ENCODE measurements around the gene FARSB. TPM values are rescaled to one million over a fixed set of nuclear protein-coding genes. Genes with fewer than 3 reads are reported as not detected.

Gene FARSB
- total RNA-seq, 1 donor from 2014 or later, result 13.6 TPM

DNA sequence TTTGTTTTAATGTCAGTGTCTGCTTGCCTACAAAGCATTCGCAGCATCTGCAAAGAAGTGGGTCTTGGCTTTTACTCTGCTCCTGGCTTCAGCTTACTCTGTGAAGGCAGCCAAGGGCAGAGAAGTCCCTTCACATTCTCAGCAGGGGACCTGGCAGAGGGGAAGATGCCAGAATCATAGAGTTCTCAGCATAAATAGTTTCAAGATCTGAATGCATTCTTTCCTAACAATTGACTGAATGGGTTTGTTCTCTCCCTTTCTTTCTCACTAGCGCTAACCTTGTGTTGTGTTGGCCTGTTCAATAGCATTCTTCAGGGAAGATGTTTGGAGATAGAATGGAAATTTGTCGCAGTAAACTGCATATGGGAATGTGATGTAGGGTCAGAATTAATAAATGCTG is 106.9 kb downstream of the FARSB start:
- peak; percentile 57 for DNase-seq

- peak; percentile 18 for DNase-seq
These were observed 108.8 kb downstream of the FARSB start for GRCh38 chr2:222547083-222547482.

- peak; percentile 79 for DNase-seq
These were observed 109.8 kb downstream of the FARSB start for GRCh38 chr2:222545823-222546795.

GRCh38 chr2:222544661-222545060 is 111.2 kb downstream of the FARSB start:
- no peak for DNase-seq

DNA sequence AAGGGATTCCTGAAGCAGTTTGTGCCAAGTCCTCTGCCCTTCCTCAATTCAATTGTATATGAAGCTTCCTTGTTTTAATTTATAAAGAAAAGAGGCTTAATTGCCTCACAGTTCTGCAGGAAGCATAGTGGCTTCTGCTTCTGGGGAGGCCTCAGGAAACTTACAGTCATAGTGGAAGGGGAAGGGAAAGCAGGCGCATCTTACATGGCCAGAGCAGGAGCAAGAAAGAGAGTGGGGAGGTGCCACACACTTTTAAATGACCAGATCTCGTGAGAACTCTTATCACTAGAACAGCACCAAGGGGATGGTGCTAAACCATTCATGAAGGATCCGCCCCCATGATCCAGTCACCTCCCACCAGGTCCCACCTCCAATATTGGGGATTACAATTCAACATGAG is 117.4 kb downstream of the FARSB start:
- DNase-seq, result no peak

GRCh38 chr2:222535477-222535876 is 120.4 kb downstream of the FARSB start:
- DNase-seq, result no peak

GRCh38 chr2:222532315-222532714 is 123.6 kb downstream of the FARSB start:
- DNase-seq, result no peak

DNA sequence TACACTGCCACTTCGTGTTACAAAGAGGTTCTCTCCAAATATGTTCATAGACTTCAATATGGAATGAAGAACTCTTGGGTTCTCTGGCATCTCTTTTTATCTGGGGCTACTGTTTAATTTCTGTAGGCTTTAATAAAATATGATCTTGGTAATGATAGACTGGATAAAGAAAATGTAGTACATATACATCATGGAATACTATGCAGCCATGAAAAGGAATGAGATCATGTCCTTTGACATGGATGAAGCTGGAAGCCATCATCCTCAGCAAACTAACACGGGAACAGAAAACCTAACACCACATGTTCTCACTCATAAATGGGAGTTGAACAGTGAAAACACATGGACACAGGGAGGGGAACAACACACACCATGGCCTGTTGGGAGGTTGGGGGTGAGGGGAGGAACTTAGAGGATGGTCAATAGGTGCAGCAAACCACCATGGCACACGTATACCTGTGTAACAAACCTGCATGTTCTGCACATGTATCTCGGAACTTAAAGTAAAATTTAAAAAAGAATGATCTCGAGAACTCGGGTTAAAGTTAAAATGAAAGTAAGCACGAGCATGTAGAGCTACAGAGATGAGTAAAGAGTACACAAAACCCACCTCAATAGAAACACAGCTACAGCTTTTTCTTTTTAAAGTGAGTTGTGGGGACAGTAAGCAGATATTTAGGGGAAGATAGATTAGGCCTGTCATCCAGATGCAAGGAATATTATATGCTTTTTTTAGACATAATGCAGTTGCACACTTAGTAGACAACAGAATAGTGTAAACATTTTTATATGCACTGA is 129.2 kb downstream of the FARSB start:
- no peak for DNase-seq

- DNase-seq, result no peak
These were observed 130.1 kb downstream of the FARSB start for GRCh38 chr2:222525811-222526210.

- no peak for DNase-seq
These were observed 131.9 kb downstream of the FARSB start for GRCh38 chr2:222523783-222524544.

GRCh38 chr2:222522082-222522481 is 133.8 kb downstream of the FARSB start:
- DNase-seq, result no peak

GRCh38 chr2:222521099-222521498 is 134.8 kb downstream of the FARSB start:
- no peak for DNase-seq

Other genes with a start within 250 kb of the FARSB start
- 2.3 TPM for gene SGPP2, start 231.5 kb downstream of the FARSB start, total RNA-seq
- gene MOGAT1, start 15.6 kb upstream of the FARSB start, total RNA-seq, result not detected
- 94.4 TPM for gene ACSL3, start 204.9 kb upstream of the FARSB start, total RNA-seq